Limb (tissue), 2 donors: ENCODE data around the gene ATP6V0D1.

ENCODE experiments used
- DNase-seq, 2 donors: peaks; one replicate each; pipeline ENCODE4 v3.0.0-alpha.2; 2016; ENCODE audit errors: extremely low spot score in 2 of 2

Gene ATP6V0D1

GRCh38 chr16:67409631-67410030 is 71.3 kb downstream of the ATP6V0D1 start:
- no peak for DNase-seq

DNA sequence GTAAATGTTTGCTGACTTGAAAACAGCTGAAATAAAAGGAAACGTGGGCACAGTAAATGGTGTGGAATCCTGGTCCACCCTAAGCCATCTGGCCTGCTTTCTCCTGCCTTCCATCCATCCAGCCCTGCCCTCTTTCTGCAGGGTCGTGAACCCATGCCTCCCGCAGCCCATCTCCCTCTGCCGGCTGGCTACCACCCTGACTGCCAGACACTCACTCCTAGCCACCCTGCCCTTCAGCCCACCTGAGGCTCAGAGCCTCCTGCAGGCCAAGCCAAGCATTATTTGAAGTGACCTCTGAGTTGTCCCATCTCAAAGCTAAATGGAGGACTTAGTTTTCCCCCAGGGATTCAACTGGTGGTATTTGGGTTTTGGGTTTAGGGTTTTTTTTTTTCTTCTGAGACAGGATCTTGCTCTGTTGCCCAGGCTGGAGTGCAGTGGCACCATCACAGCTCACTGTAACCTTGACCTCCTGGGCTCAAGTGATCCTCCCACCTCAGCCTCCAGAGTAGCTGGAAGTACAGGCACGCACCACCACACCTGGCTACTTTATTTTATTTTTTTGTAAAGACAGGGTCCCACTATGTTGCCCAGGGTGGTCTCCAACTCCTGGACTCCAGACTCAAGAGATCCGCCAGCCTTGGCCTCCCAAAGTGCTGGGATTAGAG is 73.0 kb downstream of the ATP6V0D1 start:
- no peak for DNase-seq

DNA sequence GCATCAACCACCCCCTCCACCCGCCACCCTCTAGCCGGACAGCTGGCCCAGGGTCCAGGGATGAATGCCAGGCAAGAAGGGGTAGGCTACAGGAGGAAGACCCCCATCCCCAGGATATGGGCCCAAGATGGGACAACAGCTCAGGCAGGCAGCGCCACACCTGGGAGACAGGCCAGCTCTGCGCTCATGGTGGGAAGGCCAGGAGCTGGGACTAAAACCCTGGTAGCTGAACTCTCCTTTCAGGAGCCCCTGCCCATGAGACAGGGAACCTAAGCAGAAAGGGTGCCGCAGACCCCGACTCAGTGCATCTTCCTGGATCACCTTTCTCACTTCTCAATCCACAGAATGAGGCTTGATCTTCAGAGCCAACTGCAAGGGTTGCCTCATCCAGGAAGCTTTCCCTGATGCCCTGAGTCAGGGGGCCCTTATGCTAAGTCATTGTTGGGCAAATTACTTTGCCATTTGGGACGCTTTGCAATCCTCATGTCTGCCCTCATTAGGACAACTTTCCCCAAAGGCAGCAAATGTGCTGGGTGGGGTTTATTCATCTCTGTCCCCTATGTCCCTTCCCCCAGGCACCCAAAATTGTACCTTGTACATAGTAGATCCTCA is 73.7 kb downstream of the ATP6V0D1 start:
- no peak for DNase-seq

- peak in 1 of 2 donors; percentile 56 for DNase-seq
These were observed 74.6 kb downstream of the ATP6V0D1 start for GRCh38 chr16:67406111-67406971.

DNA sequence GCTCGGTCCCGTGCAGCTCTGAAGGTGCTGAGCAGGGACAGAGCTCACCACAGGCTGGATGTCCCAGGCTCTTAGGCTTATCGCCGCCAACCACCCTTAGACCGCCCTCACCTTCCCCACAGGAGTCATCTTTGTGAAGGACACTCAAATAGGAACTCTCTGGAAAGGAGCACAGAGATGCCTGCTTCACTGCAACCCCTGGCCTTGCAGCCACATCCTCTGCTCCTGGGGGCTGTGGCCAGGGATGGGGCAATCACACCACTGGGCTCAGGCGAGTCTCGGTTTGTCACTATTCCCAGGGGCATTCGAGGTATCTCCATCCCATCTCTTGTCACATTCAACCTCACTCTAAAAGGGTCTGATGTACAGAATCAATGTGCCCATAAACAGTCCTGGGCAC is 75.6 kb downstream of the ATP6V0D1 start:
- no peak for DNase-seq

DNA sequence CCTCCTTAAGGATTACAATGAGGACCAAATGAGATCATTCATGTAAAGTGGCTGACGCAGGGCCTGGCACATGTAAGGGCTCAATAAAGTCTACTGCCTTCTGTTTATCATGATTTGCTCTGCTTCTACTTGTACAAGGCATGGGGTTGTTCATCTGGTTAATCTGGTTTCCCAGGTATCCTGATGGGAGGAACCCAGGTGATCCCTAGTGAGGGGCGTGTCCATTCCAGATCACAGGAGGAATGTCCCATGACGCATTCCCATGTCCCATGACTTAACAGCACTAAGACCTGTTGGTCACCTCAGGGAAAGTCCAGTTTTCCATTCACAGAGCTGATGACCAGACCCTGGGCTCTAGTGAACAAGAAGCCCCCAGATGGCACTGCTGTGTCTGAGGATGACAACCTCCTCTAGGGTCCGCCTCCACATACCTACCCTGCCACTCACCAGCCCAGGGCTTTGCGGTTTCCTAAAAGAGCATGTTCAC is 76.2 kb downstream of the ATP6V0D1 start:
- DNase-seq: no peak

DNA sequence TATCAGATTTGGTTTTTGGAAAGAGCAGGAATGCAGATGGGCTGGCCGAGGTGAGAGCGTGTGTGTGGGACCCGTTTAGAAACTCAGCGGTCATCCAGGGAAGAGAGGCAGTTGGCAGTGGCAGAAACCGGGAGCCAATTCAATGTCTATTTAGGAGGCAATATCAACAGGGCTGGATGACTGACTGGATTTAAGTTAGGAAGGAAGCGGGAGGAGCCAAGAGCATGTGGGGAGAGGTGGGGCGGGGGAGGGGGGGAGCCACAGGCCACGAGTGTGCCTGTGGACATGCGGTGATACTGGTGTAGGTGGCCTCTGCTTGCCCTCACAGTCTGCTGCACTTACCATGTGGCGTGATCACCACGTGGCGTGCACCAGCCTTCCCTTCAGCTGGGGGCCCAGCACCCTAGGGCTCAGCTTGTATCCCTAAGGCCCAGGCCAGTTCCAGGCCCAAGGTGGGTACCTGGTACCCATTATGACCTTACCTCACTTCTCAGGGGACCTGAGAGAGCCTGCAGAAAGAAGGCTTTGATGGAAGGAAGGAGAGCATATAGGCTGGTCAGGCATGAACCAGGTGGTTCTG is 76.9 kb downstream of the ATP6V0D1 start:
- DNase-seq: no peak

GRCh38 chr16:67400901-67401300 is 80.1 kb downstream of the ATP6V0D1 start:
- no peak for DNase-seq

- peak; percentile 50 to 69 for DNase-seq
These were observed 80.9 kb downstream of the ATP6V0D1 start for GRCh38 chr16:67399749-67400704.

GRCh38 chr16:67399218-67399733 is 81.7 kb downstream of the ATP6V0D1 start:
- DNase-seq: peak; percentile 61 to 80

- DNase-seq: no peak
These were observed 82.3 kb downstream of the ATP6V0D1 start for GRCh38 chr16:67398546-67399217.

GRCh38 chr16:67397812-67398545 is 83.0 kb downstream of the ATP6V0D1 start:
- DNase-seq: no peak

- DNase-seq: no peak
These were observed 83.7 kb downstream of the ATP6V0D1 start for GRCh38 chr16:67397036-67397801.

DNA sequence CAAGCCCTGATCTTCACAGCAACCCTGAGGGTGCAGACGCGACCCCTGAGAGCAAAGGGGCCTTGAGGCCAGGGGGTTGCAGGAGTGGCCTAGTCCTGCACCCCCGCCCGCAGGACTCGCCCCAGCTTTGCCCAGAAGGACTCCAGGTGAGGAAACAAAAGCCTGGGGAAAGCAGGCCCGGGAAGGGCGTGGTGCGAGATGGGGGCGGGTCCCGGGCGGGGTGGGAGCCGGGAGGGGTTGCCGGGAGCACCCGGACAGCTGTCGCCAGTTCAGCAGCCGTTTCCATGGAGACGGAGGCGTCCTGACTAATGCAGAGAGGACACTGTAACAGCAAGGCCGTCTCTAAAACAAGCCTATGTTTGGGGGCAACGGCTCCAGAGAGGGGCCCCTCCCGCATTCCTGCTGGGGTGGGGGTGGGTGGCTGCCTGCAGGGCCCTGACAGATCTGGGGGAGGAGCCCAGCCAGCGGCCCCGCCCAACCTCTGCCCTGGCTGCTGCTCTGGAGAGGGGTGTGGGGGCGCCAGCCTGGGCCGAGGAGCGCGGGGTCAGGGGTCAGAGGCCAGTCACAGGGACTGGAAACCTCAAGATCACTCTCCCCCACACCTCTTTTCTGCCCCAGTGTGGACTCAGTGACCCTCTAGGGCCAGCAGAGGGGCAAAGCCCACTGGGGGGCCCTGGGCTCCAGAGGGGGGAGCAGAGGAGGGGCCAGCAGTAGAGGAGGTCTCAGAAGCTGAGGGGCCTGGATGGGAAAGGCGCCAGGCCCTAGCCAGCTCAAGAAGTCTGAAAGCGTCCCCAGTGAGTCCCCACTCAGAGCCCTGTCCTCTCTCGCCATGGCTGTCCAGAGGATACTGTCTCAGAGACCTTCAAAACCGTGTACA is 84.6 kb downstream of the ATP6V0D1 start:
- DNase-seq: peak; percentile 86 to 90

GRCh38 chr16:67395458-67396158 is 85.3 kb downstream of the ATP6V0D1 start:
- peak in 1 of 2 donors; percentile 57 for DNase-seq

DNA sequence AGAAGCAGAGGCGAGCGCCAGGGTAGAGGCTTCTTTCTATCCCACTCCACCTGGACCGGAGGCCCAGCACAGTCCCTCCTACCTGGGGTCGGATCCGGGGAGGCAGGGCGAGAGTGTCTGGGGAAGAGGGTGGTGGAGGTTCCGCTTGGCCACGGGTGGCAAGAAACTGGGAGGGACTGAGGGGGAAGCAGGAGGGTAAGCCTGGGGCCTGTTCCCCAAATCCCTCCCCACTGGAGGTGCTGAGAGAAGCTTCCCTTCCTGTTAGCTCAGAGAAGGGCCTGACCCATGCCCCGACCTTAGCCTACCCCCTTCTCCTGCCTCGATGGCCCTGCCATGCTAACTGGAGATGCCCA is 85.9 kb downstream of the ATP6V0D1 start:
- peak in 1 of 2 donors; percentile 46 for DNase-seq
